Measurements from ENCODE around the gene ALKBH8.
A peak's percentile ranks its signal among the peaks of the same experiment; 100 is the strongest.
"Not testable (repeated sequence)": the region's sequence is repeated elsewhere in the genome, so short reads cannot be mapped to it uniquely, and the experiment has no call there.

ALKBH8 gene

DNA sequence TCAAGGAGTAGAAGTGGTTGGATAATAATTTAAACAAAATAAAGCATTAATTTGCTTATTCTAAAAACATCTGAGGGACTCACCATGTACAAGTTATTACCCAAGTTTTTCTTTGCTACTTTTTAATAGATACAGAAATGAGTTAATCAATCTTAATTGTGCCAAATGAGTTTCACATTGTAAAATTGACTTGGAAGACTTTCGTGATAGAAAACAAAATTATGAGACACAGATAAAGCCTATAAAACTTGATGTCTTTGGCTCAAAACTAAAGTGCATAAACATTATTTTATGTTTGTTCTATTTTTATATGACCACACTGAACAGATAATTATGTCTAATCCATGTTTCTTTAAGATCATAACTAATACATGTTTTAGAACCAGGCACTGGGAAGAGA lies 97.8 kb downstream of the ALKBH8 start:
- TF ChIP-seq KLF10 (tag by site-specific recombination; IDR thresholded peaks at IDR 0.05) (no peak), FEZF1 (tag by site-specific recombination; IDR thresholded peaks at IDR 0.05) (peak; percentile 21; the same call in 1 of the 2 replicates), ZNF843 (tag by site-specific recombination; IDR thresholded peaks at IDR 0.05) (peak; percentile 73), OSR2 (tag by site-specific recombination; IDR thresholded peaks at IDR 0.05) (peak; percentile 15; the same call in 1 of the 2 replicates)
- ChIA-PET POLR2A (no interaction called here), CTCF (no interaction called here)
- H3K9me3 ChIP-seq (ENCODE audit: control insufficient read depth, insufficient read depth, low read depth, low read length), result no peaks in the 10 kb centered on the region
- H3K4me1 ChIP-seq (ENCODE audit: control insufficient read depth, insufficient read depth, low read length), result no peaks in the 10 kb centered on the region
- H3K4me3 ChIP-seq (ENCODE audit: low read depth, low read length), result no peak overlapping the region
- H3K27ac ChIP-seq (ENCODE audit: extremely low read depth, low read depth, low read length), result no peak overlapping the region
- no peaks in the 10 kb centered on the region for H3K36me3 ChIP-seq (ENCODE audit: control insufficient read depth in 2 of 2, insufficient read depth in 1 of 2, low read length in 2 of 2)

DNA sequence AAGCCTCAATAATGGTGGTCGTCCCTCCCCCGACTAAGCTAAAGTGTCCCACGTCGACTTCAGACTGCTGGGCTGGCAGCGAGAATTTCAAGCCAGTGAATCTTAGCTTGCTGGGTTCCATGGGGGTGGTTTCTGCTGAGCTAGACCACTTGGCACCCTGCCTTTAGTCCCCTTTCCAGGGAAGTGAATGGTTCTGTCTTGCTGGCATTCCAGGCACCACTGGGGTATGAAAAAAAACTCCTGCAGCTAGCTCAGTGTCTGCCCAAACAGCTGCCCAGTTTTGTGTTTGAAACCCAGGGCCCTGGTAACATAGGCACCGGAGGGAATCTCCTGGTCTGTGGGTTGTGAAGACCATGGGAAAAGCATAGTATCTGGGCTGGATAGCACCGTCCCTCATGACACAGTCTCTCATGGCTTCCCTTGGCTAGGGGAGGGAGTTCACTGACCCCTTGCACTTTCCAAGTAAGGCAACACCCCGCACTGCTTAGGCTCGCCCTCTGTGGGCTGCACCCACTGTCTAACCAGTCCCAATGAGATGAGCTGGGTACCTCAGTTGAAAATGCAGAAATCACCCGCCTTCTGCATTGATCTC lies 99.2 kb downstream of the ALKBH8 start:
- H3K9me3 ChIP-seq (ENCODE audit: control insufficient read depth, insufficient read depth, low read depth, low read length); H3K36me3 ChIP-seq (ENCODE audit: control insufficient read depth in 2 of 2, insufficient read depth in 1 of 2, low read length in 2 of 2); H3K27ac ChIP-seq (ENCODE audit: extremely low read depth, low read depth, low read length); H3K4me3 ChIP-seq (ENCODE audit: low read depth, low read length); H3K4me1 ChIP-seq (ENCODE audit: control insufficient read depth, insufficient read depth, low read length); CTCF ChIA-PET; POLR2A ChIA-PET: not testable (repeated sequence)

DNA sequence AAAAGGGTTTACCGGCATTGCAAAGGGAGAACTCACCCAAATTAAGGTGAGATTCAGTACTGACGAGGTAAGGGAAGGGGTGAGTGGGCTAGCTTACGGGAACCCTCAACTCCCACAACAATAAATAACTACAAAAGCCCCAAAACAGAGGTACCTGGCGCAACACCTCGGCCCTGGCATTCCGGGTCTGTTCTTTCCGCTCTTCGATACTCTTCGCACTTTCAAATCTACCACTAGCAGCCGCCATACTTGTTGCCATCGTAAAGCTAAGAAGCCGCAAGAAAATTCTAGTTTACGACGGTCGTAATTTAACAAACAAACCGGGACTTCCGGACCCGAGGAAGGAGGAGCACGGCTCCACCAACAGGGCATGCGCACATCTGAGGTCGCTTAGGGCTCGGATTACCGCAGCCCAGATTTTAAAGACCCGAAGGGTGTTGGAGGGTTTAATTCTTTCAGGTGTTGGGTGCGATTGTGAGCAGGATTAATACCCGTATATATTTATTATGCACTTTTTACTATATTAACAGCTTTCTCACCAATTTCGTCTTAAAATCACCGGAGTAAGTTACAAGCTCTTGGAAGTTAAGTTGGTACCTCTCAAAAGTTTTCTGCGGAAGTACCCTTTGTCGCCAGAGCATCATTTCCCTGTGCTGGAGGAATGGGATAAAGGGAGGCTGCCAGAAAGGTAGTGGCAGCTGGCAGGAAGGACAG lies 107.8 kb downstream of the ALKBH8 start, which contains the start of gene CWF19L2:
Gene CWF19L2 (minus strand): TSS at position 268 of the 714 bp plus-strand sequence. CDS start 9 bp downstream, at position 259.
- H3K4me1 ChIP-seq (ENCODE audit: control insufficient read depth, insufficient read depth, low read length), result no peaks in the 10 kb centered on the region
- H3K36me3 ChIP-seq (ENCODE audit: control insufficient read depth in 2 of 2, insufficient read depth in 1 of 2, low read length in 2 of 2), result peaks cover 7 to 22% of the 10 kb centered on the region in 2 experiments; a peak in 2 of 3 replicates
- no peaks in the 10 kb centered on the region for H3K9me3 ChIP-seq (ENCODE audit: control insufficient read depth, insufficient read depth, low read depth, low read length)
- H3K27ac ChIP-seq (ENCODE audit: extremely low read depth, low read depth, low read length), result peak within 1 kb of the TSS; percentile 24; the same call in 1 of the 2 replicates
- H3K4me3 ChIP-seq (ENCODE audit: low read depth, low read length), result peak within 1 kb of the TSS; percentile 92
- ChIA-PET CTCF (interaction anchor here (0.5 to 1.0 kb wide), 5 partner anchors 14 to 1209 kb away, joined by 3 to 4 read pairs (median 3); no protein-coding TSS in a partner anchor), POLR2A (interaction anchor here (1.0 kb wide), 2 partner anchors 10 to 764 kb away, joined by 3 to 4 read pairs; partner anchors contain the start of gene NPAT)
- TF ChIP-seq, protein P1, sequence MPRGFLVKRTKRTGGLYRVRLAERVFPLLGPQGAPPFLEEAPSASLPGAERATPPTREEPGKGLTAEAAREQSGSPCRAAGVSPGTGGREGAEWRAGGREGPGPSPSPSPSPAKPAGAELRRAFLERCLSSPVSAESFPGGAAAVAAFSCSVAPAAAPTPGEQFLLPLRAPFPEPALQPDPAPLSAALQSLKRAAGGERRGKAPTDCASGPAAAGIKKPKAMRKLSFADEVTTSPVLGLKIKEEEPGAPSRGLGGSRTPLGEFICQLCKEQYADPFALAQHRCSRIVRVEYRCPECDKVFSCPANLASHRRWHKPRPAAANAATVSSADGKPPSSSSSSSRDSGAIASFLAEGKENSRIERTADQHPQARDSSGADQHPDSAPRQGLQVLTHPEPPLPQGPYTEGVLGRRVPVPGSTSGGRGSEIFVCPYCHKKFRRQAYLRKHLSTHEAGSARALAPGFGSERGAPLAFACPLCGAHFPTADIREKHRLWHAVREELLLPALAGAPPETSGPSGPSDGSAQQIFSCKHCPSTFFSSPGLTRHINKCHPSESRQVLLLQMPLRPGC (tag by site-specific recombination; IDR thresholded peaks at IDR 0.05), result no peak
- TF ChIP-seq ZSCAN23 (tag by site-specific recombination; IDR thresholded peaks at IDR 0.05) (no peak), ZBTB8A (tag by site-specific recombination; IDR thresholded peaks at IDR 0.05) (peak; percentile 71), ZNF174 (tag by site-specific recombination; IDR thresholded peaks at IDR 0.05) (no peak), GFI1B (tag by site-specific recombination; IDR thresholded peaks at IDR 0.05) (no peak), SP7 (tag by site-specific recombination; IDR thresholded peaks at IDR 0.05) (0 out of 2 replicates have a peak, but pooled peaks have one; percentile 18), ZSCAN16 (tag by site-specific recombination; IDR thresholded peaks at IDR 0.05) (no peak), ZFP41 (tag by site-specific recombination; IDR thresholded peaks at IDR 0.05; ENCODE audit: borderline replicate concordance) (no peak), GLIS1 (tag by site-specific recombination; IDR thresholded peaks at IDR 0.05) (no peak), ZNF19 (tag by site-specific recombination; IDR thresholded peaks at IDR 0.05; ENCODE audit: low read depth) (no peak), ZNF624 (tag by site-specific recombination; IDR thresholded peaks at IDR 0.05) (no peak), ZFP69B (tag by site-specific recombination; IDR thresholded peaks at IDR 0.05) (no peak), ZBTB21 (tag by site-specific recombination; IDR thresholded peaks at IDR 0.05) (no peak), EGR2 (tag by site-specific recombination; IDR thresholded peaks at IDR 0.05; ENCODE audit: low read depth) (no peak), TCF7L2 (IDR thresholded peaks at IDR 0.05; ENCODE audit: borderline replicate concordance, low read depth, low read length) (no peak), ZNF37A (tag by site-specific recombination; IDR thresholded peaks at IDR 0.05) (no peak), ZNF184 (tag by site-specific recombination; IDR thresholded peaks at IDR 0.05) (no peak)
- TF ChIP-seq, protein P2, sequence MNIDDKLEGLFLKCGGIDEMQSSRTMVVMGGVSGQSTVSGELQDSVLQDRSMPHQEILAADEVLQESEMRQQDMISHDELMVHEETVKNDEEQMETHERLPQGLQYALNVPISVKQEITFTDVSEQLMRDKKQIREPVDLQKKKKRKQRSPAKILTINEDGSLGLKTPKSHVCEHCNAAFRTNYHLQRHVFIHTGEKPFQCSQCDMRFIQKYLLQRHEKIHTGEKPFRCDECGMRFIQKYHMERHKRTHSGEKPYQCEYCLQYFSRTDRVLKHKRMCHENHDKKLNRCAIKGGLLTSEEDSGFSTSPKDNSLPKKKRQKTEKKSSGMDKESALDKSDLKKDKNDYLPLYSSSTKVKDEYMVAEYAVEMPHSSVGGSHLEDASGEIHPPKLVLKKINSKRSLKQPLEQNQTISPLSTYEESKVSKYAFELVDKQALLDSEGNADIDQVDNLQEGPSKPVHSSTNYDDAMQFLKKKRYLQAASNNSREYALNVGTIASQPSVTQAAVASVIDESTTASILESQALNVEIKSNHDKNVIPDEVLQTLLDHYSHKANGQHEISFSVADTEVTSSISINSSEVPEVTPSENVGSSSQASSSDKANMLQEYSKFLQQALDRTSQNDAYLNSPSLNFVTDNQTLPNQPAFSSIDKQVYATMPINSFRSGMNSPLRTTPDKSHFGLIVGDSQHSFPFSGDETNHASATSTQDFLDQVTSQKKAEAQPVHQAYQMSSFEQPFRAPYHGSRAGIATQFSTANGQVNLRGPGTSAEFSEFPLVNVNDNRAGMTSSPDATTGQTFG (tag by site-specific recombination; IDR thresholded peaks at IDR 0.05; ENCODE audit: borderline replicate concordance), result no peak
- TF ChIP-seq, protein P3, sequence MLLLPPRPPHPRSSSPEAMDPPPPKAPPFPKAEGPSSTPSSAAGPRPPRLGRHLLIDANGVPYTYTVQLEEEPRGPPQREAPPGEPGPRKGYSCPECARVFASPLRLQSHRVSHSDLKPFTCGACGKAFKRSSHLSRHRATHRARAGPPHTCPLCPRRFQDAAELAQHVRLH (tag by site-specific recombination; IDR thresholded peaks at IDR 0.05), result no peak
- TF ChIP-seq, protein P4, sequence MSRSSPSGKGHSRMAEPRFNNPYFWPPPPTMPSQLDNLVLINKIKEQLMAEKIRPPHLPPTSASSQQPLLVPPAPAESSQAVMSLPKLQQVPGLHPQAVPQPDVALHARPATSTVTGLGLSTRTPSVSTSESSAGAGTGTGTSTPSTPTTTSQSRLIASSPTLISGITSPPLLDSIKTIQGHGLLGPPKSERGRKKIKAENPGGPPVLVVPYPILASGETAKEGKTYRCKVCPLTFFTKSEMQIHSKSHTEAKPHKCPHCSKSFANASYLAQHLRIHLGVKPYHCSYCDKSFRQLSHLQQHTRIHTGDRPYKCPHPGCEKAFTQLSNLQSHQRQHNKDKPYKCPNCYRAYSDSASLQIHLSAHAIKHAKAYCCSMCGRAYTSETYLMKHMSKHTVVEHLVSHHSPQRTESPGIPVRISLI (tag by site-specific recombination; IDR thresholded peaks at IDR 0.05), result no peak
- TF ChIP-seq, protein P5, sequence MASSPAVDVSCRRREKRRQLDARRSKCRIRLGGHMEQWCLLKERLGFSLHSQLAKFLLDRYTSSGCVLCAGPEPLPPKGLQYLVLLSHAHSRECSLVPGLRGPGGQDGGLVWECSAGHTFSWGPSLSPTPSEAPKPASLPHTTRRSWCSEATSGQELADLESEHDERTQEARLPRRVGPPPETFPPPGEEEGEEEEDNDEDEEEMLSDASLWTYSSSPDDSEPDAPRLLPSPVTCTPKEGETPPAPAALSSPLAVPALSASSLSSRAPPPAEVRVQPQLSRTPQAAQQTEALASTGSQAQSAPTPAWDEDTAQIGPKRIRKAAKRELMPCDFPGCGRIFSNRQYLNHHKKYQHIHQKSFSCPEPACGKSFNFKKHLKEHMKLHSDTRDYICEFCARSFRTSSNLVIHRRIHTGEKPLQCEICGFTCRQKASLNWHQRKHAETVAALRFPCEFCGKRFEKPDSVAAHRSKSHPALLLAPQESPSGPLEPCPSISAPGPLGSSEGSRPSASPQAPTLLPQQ (tag by site-specific recombination; IDR thresholded peaks at IDR 0.05), result no peak

Data from HEK293 (cell line).